ENCODE measurements around the gene AQP5. TPM values are rescaled to one million over a fixed set of nuclear protein-coding genes. Genes with fewer than 3 reads are reported as not detected.

Gene AQP5
- total RNA-seq, 1 experiment from 2014 or later, result 0.31 TPM

- H4K20me1 ChIP-seq (ENCODE audit: insufficient read depth), result no peaks in the 10 kb centered on the region
- H3F3A ChIP-seq (ENCODE audit: insufficient read depth, low read depth), result peaks cover 11% of the 10 kb centered on the region; the same call in 1 of the 2 replicates
- ChIA-PET CTCF (interaction anchor here (0.5 kb wide), 1 partner anchor 674 kb away, joined by 3 read pairs; no protein-coding TSS in a partner anchor), POLR2A (ENCODE audit: unreplicated experiment) (no interaction called here)
- DNase-seq, result no peak
- no peak for TF ChIP-seq EZH2 (IDR thresholded peaks at IDR 0.05; ENCODE audit: low read depth)
- TF ChIP-seq, protein P1, sequence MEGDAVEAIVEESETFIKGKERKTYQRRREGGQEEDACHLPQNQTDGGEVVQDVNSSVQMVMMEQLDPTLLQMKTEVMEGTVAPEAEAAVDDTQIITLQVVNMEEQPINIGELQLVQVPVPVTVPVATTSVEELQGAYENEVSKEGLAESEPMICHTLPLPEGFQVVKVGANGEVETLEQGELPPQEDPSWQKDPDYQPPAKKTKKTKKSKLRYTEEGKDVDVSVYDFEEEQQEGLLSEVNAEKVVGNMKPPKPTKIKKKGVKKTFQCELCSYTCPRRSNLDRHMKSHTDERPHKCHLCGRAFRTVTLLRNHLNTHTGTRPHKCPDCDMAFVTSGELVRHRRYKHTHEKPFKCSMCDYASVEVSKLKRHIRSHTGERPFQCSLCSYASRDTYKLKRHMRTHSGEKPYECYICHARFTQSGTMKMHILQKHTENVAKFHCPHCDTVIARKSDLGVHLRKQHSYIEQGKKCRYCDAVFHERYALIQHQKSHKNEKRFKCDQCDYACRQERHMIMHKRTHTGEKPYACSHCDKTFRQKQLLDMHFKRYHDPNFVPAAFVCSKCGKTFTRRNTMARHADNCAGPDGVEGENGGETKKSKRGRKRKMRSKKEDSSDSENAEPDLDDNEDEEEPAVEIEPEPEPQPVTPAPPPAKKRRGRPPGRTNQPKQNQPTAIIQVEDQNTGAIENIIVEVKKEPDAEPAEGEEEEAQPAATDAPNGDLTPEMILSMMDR (conservative IDR thresholded peaks at IDR 0.05), result no peak
- peaks cover 22% of the 10 kb centered on the region for H3K36me3 ChIP-seq (ENCODE audit: low read depth)
- 0 out of 2 replicates have a peak, but pooled peaks cover 4% of the 10 kb centered on the region for H3K79me2 ChIP-seq (ENCODE audit: low read depth)
- H3K4me3 ChIP-seq, result no peak overlapping the region
- H3K27me3 ChIP-seq (ENCODE audit: insufficient read depth, low read depth), result no peaks in the 10 kb centered on the region
- no peaks in the 10 kb centered on the region for H3K4me1 ChIP-seq (replicated peaks; ENCODE audit: insufficient read depth)
- no peak overlapping the region for H3K27ac ChIP-seq
- no TSS peak for BruUV-seq (replicated peaks)
- intact Hi-C loops (cut with micrococcal nuclease; ENCODE audit: unreplicated experiment), result no loop called here
- no peak overlapping the region for H3K4me2 ChIP-seq
- H2AFZ ChIP-seq, result no peak overlapping the region
- H3K9me3 ChIP-seq (ENCODE audit: insufficient read depth, low read depth), result no peaks in the 10 kb centered on the region
- no peaks in the 10 kb centered on the region for H3K9me2 ChIP-seq (ENCODE audit: insufficient read depth)
Measured at GRCh38 chr12:50006754-50007442, 45.2 kb downstream of the AQP5 start.

- ChIA-PET POLR2A (ENCODE audit: unreplicated experiment) (no interaction called here), CTCF (no interaction called here)
- no peaks in the 10 kb centered on the region for H3K9me3 ChIP-seq (ENCODE audit: insufficient read depth, low read depth)
- 0 out of 2 replicates have a peak, but pooled peaks cover 8% of the 10 kb centered on the region for H3K36me3 ChIP-seq (ENCODE audit: low read depth)
- no peak overlapping the region for H3K27ac ChIP-seq
- DNase-seq, result no peak
- no peaks in the 10 kb centered on the region for H4K20me1 ChIP-seq (ENCODE audit: insufficient read depth)
- H3K4me3 ChIP-seq, result no peak overlapping the region
- no peaks in the 10 kb centered on the region for H3K4me1 ChIP-seq (replicated peaks; ENCODE audit: insufficient read depth)
- peaks cover 30% of the 10 kb centered on the region for H3K79me2 ChIP-seq (ENCODE audit: low read depth)
- intact Hi-C loops (cut with micrococcal nuclease; ENCODE audit: unreplicated experiment), result loop anchor here (2.0 kb wide), 1 partner anchor 19 kb away; no protein-coding TSS in a partner anchor
- no peak overlapping the region for H3K4me2 ChIP-seq
- TF ChIP-seq EZH2 (IDR thresholded peaks at IDR 0.05; ENCODE audit: low read depth), result no peak
- TF ChIP-seq, protein P1 (conservative IDR thresholded peaks at IDR 0.05), result no peak
- H3F3A ChIP-seq (ENCODE audit: insufficient read depth, low read depth), result no peaks in the 10 kb centered on the region
- no TSS peak for BruUV-seq (replicated peaks)
- no peaks in the 10 kb centered on the region for H3K9me2 ChIP-seq (ENCODE audit: insufficient read depth)
- no peak overlapping the region for H2AFZ ChIP-seq
- H3K27me3 ChIP-seq (ENCODE audit: insufficient read depth, low read depth), result no peaks in the 10 kb centered on the region
Measured at GRCh38 chr12:50013361-50014147, 51.9 kb downstream of the AQP5 start.

DNA sequence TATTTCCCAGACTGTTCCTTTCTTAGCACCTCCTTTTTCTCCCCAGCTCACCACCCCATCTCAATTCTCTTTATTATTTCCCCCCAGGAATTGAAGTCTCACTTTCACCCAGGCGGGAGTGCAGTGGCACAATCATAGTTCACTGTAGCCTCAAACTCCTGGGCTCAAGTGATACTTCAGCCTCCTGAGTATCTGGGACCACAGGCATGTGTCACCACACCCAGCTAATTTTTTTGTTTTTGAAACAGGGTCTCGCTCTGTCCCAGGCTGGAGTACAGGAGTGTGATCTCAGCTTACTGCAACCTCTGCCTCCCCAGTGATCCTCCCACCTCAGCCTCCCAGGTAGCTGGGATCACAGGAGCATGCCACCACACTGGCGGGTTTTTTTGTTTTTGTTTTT lies 52.7 kb downstream of the AQP5 start:
- H3K36me3 ChIP-seq (ENCODE audit: low read depth), result 0 out of 2 replicates have a peak, but pooled peaks cover 8% of the 10 kb centered on the region
- intact Hi-C loops (cut with micrococcal nuclease; ENCODE audit: unreplicated experiment), result loop anchor here (2.0 kb wide), 1 partner anchor 20 kb away; no protein-coding TSS in a partner anchor

More for the DNA sequence above, 52.7 kb downstream of the AQP5 start:
- POLR2A ChIA-PET (ENCODE audit: unreplicated experiment), result no interaction called here
- no peaks in the 10 kb centered on the region for H3K27me3 ChIP-seq (ENCODE audit: insufficient read depth, low read depth)
- no peak for DNase-seq
- no TSS peak for BruUV-seq (replicated peaks)
- H3K9me3 ChIP-seq (ENCODE audit: insufficient read depth, low read depth), result no peaks in the 10 kb centered on the region
- H3K79me2 ChIP-seq (ENCODE audit: low read depth), result peaks cover 38% of the 10 kb centered on the region
- H3K27ac ChIP-seq, result no peak overlapping the region
- H3K4me2 ChIP-seq, result no peak overlapping the region
- no peak overlapping the region for H3K4me3 ChIP-seq
- H3K9me2 ChIP-seq (ENCODE audit: insufficient read depth), result no peaks in the 10 kb centered on the region
- no peak overlapping the region for H2AFZ ChIP-seq
- no peaks in the 10 kb centered on the region for H3K4me1 ChIP-seq (replicated peaks; ENCODE audit: insufficient read depth)
- H3F3A ChIP-seq (ENCODE audit: insufficient read depth, low read depth), result no peaks in the 10 kb centered on the region
- 0 out of 2 replicates have a peak, but pooled peaks cover 6% of the 10 kb centered on the region for H4K20me1 ChIP-seq (ENCODE audit: insufficient read depth)
- CTCF ChIA-PET, result no interaction called here
- TF ChIP-seq, protein P1 (conservative IDR thresholded peaks at IDR 0.05), result no peak
- TF ChIP-seq EZH2 (IDR thresholded peaks at IDR 0.05; ENCODE audit: low read depth), result no peak

Other genes with a start within 250 kb of the AQP5 start
- 685 and 690 TPM in 2 replicates for gene TMBIM6, start 220.3 kb upstream of the AQP5 start, total RNA-seq (2021)
- gene NCKAP5L, start 133.5 kb upstream of the AQP5 start, total RNA-seq (2021), result 20.5 and 20.9 TPM in 2 replicates
- gene BCDIN3D, start 118.8 kb upstream of the AQP5 start, total RNA-seq (2021), result 2.5 and 4.7 TPM in 2 replicates
- not detected in 2 replicates for gene FAIM2, start 58.0 kb upstream of the AQP5 start, total RNA-seq (2021)
- gene AQP2, start 11.1 kb upstream of the AQP5 start, total RNA-seq (2021), result not detected in 2 replicates
- not detected in 2 replicates for gene AQP6, start 11.1 kb downstream of the AQP5 start, total RNA-seq (2021)
- gene RACGAP1, start 63.6 kb downstream of the AQP5 start, total RNA-seq (2021), result 108 and 112 TPM in 2 replicates
- 3.5 and 4.5 TPM in 2 replicates for gene ASIC1, start 95.7 kb downstream of the AQP5 start, total RNA-seq (2021)
- 48.8 and 66.7 TPM in 2 replicates for gene SMARCD1, start 123.5 kb downstream of the AQP5 start, total RNA-seq (2021)
- 0.24 and 1.0 TPM in 2 replicates for gene GPD1, start 142.1 kb downstream of the AQP5 start, total RNA-seq (2021)
- gene COX14, start 150.4 kb downstream of the AQP5 start, total RNA-seq (2021), result 53.9 and 76.1 TPM in 2 replicates
- 33.0 and 41.7 TPM in 2 replicates for gene CERS5, start 205.5 kb downstream of the AQP5 start, total RNA-seq (2021)

Data from PC-9 (cell line).